HCT116 (cell line): ENCODE data around the gene SLCO1B3. TPM values are rescaled to one million over a fixed set of nuclear protein-coding genes. Genes with fewer than 3 reads are reported as not detected.

ENCODE experiments used
- ATAC-seq: fragments of 200-7000 bp; cut with Tn5 transposase; 2 replicates; pipeline ENCODE4 v1.9.1; 2020; ENCODE audit warnings: mild to moderate bottlenecking, moderate library complexity
- BruUV-seq: library from RNA; stranded (reverse); fragments of 400-500 nt; replicated peaks from 2 replicates; lab custom pipeline; 2021; lab: Mats Ljungman, UMichigan
- CTCF ChIA-PET: fragments of 300-600 bp; sonication (Branson Sonifier 250); formaldehyde crosslinking; loops from one replicate; lab custom pipeline; 2021; ENCODE audit warnings: antibody characterized with exemption; lab: Charles Lee
- POLR2A ChIA-PET: fragments of 300-600, 350-600 bp; sonication (Branson Sonifier 250); formaldehyde crosslinking; loops from one replicate; lab custom pipeline; 2021; ENCODE audit warnings: antibody characterized with exemption; lab: Charles Lee
- RAD21 ChIA-PET, 2 experiments: fragments of 300-600 bp; sonication (Branson Sonifier 250); formaldehyde crosslinking; loops; one replicate each; lab custom pipeline; 2023; ENCODE audit warnings: low total read pairs in 2 of 2; ENCODE audit not compliant: uncharacterized antibody in 2 of 2, unreplicated experiment in 2 of 2, low non-redundant PET in 1 of 2; lab: Charles Lee
- DNase-seq: peaks from one replicate; pipeline ENCODE4 v3.0.0-alpha.2; 2010; ENCODE audit warnings: low read depth, low spot score
- H2AFZ ChIP-seq: fragments of 200-600 bp; shearing (Covaris generic), sonication (generic); 2 replicates; pipeline ENCODE4 v1.6.1; 2017; ENCODE audit warnings: low read depth, mixed run types, mixed read lengths, antibody characterized with exemption, low read length; ENCODE audit not compliant: poor library complexity, severe bottlenecking
- H3K27ac ChIP-seq: 2 replicates; pipeline ENCODE4 v1.5.1; 2012; ENCODE audit warnings: low read depth, low read length
- H3K27me3 ChIP-seq: fragments of 200-600 bp; sonication (generic); 2 replicates; pipeline ENCODE4 v1.6.1; 2016; ENCODE audit warnings: mixed run types, low read length, mixed read lengths; ENCODE audit not compliant: insufficient read depth
- H3K36me3 ChIP-seq, 2 experiments: fragments of 200-500 bp in 1 of 2; fragments of 200-600 bp in 1 of 2; sonication (Bioruptor generic) in 1 of 2; sonication (generic) in 1 of 2; 2 replicates each; pipeline versions ENCODE4 v1.5.1 to v1.6.1; 2014 to 2016; ENCODE audit warnings: low read length in 2 of 2, inconsistent platforms in 1 of 2, mixed read lengths in 1 of 2, mixed run types in 1 of 2; ENCODE audit not compliant: insufficient read depth in 2 of 2, control insufficient read depth in 1 of 2
- H3K4me1 ChIP-seq, 2 experiments: fragments of 200-600 bp in 1 of 2; sonication (generic) in 1 of 2; 2 replicates each; pipeline versions ENCODE4 v1.5.1 to v1.6.1; 2012 to 2017; ENCODE audit warnings: low read length in 2 of 2, inconsistent platforms in 1 of 2, mild to moderate bottlenecking in 1 of 2, mixed read lengths in 1 of 2, mixed run types in 1 of 2, moderate library complexity in 1 of 2; ENCODE audit not compliant: insufficient read depth in 2 of 2, control insufficient read depth in 1 of 2
- H3K4me2 ChIP-seq: fragments of 200-600 bp; sonication (generic); 2 replicates; pipeline ENCODE4 v1.6.1; 2017; ENCODE audit warnings: mixed run types, low read length, mixed read lengths
- H3K4me3 ChIP-seq, 2 experiments: fragments of 200-600 bp in 1 of 2; sonication (generic) in 1 of 2; replicated peaks in 1 of 2; 2 replicates each; pipeline ENCODE4 v1.5.1; 2011 to 2016; ENCODE audit warnings: low read length in 2 of 2, control low read depth in 1 of 2, low read depth in 1 of 2, mild to moderate bottlenecking in 1 of 2, mixed read lengths in 1 of 2, mixed run types in 1 of 2
- H3K79me2 ChIP-seq: fragments of 200-600 bp; sonication (generic); 2 replicates; pipeline ENCODE4 v1.6.1; 2017; ENCODE audit warnings: mild to moderate bottlenecking, mixed run types, low read length, moderate library complexity, mixed read lengths; ENCODE audit not compliant: insufficient read depth
- H3K9ac ChIP-seq: fragments of 200-600 bp; sonication (generic); 2 replicates; pipeline ENCODE4 v1.6.1; 2016; ENCODE audit warnings: low read length, mixed read lengths
- H3K9me2 ChIP-seq: fragments of 200-600 bp; sonication (generic), shearing (Covaris generic); 2 replicates; pipeline ENCODE4 v1.6.1; 2017; ENCODE audit warnings: mixed run types, mild to moderate bottlenecking, moderate library complexity; ENCODE audit not compliant: insufficient read depth
- H3K9me3 ChIP-seq, 2 experiments: fragments of 200-500 bp in 1 of 2; fragments of 200-600 bp in 1 of 2; sonication (Bioruptor generic) in 1 of 2; sonication (generic) in 1 of 2; 2 replicates each; pipeline ENCODE4 v1.6.1; 2014 to 2017; ENCODE audit warnings: low read length in 2 of 2, mixed read lengths in 2 of 2, inconsistent platforms in 1 of 2, low read depth in 1 of 2, mild to moderate bottlenecking in 1 of 2, mixed run types in 1 of 2, moderate library complexity in 1 of 2; ENCODE audit not compliant: control insufficient read depth in 1 of 2, insufficient read depth in 1 of 2
- H4K20me1 ChIP-seq: fragments of 200-600 bp; sonication (generic), shearing (Covaris generic); 2 replicates; pipeline ENCODE4 v1.6.1; 2017; ENCODE audit warnings: mixed run types, mild to moderate bottlenecking, moderate library complexity; ENCODE audit not compliant: insufficient read depth
- ATF3 ChIP-seq: IDR thresholded peaks from 2 replicates; pipeline ENCODE4 v1.6.1; 2012
- CBX3 ChIP-seq: IDR thresholded peaks from 2 replicates; pipeline ENCODE4 v1.6.1; 2012; ENCODE audit warnings: low read depth
- CEBPB ChIP-seq: IDR thresholded peaks from 2 replicates; pipeline ENCODE4 v1.6.1; 2012; ENCODE audit warnings: low read depth
- EGR1 ChIP-seq: IDR thresholded peaks from 2 replicates; pipeline ENCODE4 v1.6.1; 2012; ENCODE audit warnings: low read depth
- ELF1 ChIP-seq: IDR thresholded peaks from 2 replicates; pipeline ENCODE4 v1.6.1; 2012; ENCODE audit warnings: low read depth, borderline replicate concordance
- EZH2 ChIP-seq: fragments of 200-600 bp; sonication (generic); IDR thresholded peaks from 2 replicates; pipeline ENCODE4 v1.6.1; 2017; ENCODE audit warnings: antibody characterized with exemption, mixed run types
- FOSL1 ChIP-seq: IDR thresholded peaks from 2 replicates; pipeline ENCODE4 v1.6.1; 2012; ENCODE audit warnings: low read depth
- JUND ChIP-seq: IDR thresholded peaks from 2 replicates; pipeline ENCODE4 v1.6.1; 2012
- RAD21 ChIP-seq: IDR thresholded peaks from 2 replicates; pipeline ENCODE4 v1.6.1; 2012; ENCODE audit warnings: low read depth, mild to moderate bottlenecking
- SP1 ChIP-seq: IDR thresholded peaks from 2 replicates; pipeline ENCODE4 v1.6.1; 2012; ENCODE audit warnings: low read depth
- SRF ChIP-seq: IDR thresholded peaks from 2 replicates; pipeline ENCODE4 v1.6.1; 2012; ENCODE audit warnings: low read depth
- YY1 ChIP-seq: IDR thresholded peaks from 2 replicates; pipeline ENCODE4 v1.6.1; 2011; ENCODE audit warnings: low read length, low read depth, moderate library complexity, mild to moderate bottlenecking; ENCODE audit not compliant: insufficient replicate concordance; ENCODE audit errors: extremely low read depth
- ZFX ChIP-seq: fragments of 450-650 bp; IDR thresholded peaks from 2 replicates; pipeline ENCODE4 v1.6.1; 2017
- ZNF274 ChIP-seq: fragments of 200-500 bp; sonication (Bioruptor generic); IDR thresholded peaks from 2 replicates; pipeline ENCODE4 v1.6.1; 2014; ENCODE audit warnings: mild to moderate bottlenecking, low read depth, low read length, inconsistent platforms
- intact Hi-C: fragments of 100-400 bp; cut with micrococcal nuclease; formaldehyde crosslinking; loops from 2 replicates; pipeline ENCODE4 v1.10.0; 2022
- total RNA-seq: library from RNA; stranded (reverse); gene quantifications from one replicate; pipeline ENCODE4 v1.2.1, GENCODE V29; 2021; ENCODE audit not compliant: unreplicated experiment
- TF ChIP-seq, protein P1 (sequence below): IDR thresholded peaks from 2 replicates; pipeline ENCODE4 v1.6.1; 2012
- TF ChIP-seq, protein P2 (sequence below): IDR thresholded peaks from 2 replicates; pipeline ENCODE4 v1.6.1; 2012; ENCODE audit warnings: low read depth

The SLCO1B3 gene
- total RNA-seq, 1 experiment from 2014 or later: 5.4 TPM

- TF ChIP-seq JUND: no peak
- no peak for TF ChIP-seq EZH2
- no peak for TF ChIP-seq SRF
- TF ChIP-seq ZNF274: no peak
- TF ChIP-seq, protein P1, sequence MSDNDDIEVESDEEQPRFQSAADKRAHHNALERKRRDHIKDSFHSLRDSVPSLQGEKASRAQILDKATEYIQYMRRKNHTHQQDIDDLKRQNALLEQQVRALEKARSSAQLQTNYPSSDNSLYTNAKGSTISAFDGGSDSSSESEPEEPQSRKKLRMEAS: no peak
- TF ChIP-seq ZFX: no peak
- no peak for TF ChIP-seq CBX3
- TF ChIP-seq YY1: no peak
- TF ChIP-seq, all 23 proteins: peak for 0
- Histone ChIP-seq H2AFZ (no peak overlapping the region), H3K79me2 (no peaks in the 10 kb centered on the region), H3K9me2 (no peaks in the 10 kb centered on the region), H3K4me1 (no peaks in the 10 kb centered on the region), H3K27ac (no peak overlapping the region), H4K20me1 (no peaks in the 10 kb centered on the region), H3K4me3 (no peak overlapping the region), H3K36me3 (no peaks in the 10 kb centered on the region; a peak in 1 of 4 replicates), H3K4me2 (no peak overlapping the region), H3K9me3 (no peaks in the 10 kb centered on the region), H3K9ac (no peak overlapping the region), H3K27me3 (no peaks in the 10 kb centered on the region)
- ATAC-seq (no peak), DNase-seq (no peak)
- ChIA-PET POLR2A (no interaction called here), RAD21 (no interaction called here), CTCF (no interaction called here)
- no TSS peak for BruUV-seq
- intact Hi-C loops: no loop called here
Observed at GRCh38 chr12:20868277-20868676, 57.8 kb downstream of the SLCO1B3 start.

DNA sequence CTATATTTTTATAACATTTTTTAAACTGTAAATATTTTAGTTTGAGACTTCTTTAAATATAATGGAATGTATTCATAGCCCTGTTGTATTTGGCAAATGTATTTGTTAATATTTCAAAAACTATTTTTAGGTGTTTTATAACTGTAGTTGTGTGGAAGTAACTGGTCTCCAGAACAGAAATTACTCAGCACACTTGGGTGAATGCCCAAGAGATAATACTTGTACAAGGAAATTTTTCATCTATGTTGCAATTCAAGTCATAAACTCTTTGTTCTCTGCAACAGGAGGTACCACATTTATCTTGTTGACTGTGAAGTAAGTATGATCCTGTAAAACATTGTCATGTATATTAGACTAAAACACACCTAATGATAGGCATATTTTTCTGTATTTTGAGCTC is 72.8 kb downstream of the SLCO1B3 start:
- no peak overlapping the region for H2AFZ ChIP-seq
- no peaks in the 10 kb centered on the region for H3K36me3 ChIP-seq
- TF ChIP-seq SRF (no peak), ZFX (no peak), SP1 (no peak), JUND (no peak), ELF1 (no peak), FOSL1 (no peak), ZNF274 (no peak), EGR1 (no peak), CEBPB (no peak), RAD21 (no peak), ATF3 (no peak)
- TF ChIP-seq, protein P2, sequence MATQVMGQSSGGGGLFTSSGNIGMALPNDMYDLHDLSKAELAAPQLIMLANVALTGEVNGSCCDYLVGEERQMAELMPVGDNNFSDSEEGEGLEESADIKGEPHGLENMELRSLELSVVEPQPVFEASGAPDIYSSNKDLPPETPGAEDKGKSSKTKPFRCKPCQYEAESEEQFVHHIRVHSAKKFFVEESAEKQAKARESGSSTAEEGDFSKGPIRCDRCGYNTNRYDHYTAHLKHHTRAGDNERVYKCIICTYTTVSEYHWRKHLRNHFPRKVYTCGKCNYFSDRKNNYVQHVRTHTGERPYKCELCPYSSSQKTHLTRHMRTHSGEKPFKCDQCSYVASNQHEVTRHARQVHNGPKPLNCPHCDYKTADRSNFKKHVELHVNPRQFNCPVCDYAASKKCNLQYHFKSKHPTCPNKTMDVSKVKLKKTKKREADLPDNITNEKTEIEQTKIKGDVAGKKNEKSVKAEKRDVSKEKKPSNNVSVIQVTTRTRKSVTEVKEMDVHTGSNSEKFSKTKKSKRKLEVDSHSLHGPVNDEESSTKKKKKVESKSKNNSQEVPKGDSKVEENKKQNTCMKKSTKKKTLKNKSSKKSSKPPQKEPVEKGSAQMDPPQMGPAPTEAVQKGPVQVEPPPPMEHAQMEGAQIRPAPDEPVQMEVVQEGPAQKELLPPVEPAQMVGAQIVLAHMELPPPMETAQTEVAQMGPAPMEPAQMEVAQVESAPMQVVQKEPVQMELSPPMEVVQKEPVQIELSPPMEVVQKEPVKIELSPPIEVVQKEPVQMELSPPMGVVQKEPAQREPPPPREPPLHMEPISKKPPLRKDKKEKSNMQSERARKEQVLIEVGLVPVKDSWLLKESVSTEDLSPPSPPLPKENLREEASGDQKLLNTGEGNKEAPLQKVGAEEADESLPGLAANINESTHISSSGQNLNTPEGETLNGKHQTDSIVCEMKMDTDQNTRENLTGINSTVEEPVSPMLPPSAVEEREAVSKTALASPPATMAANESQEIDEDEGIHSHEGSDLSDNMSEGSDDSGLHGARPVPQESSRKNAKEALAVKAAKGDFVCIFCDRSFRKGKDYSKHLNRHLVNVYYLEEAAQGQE: no peak
- TF ChIP-seq, protein P1: no peak
- TF ChIP-seq, all 23 proteins: peak for 0
- DNase-seq (no peak), ATAC-seq (no peak)
- Histone ChIP-seq H3K27ac (no peak overlapping the region), H3K27me3 (no peaks in the 10 kb centered on the region), H3K9me3 (no peaks in the 10 kb centered on the region; a peak in 1 of 4 replicates), H3K4me1 (no peaks in the 10 kb centered on the region), H3K4me2 (no peak overlapping the region), H3K4me3 (no peak overlapping the region), H3K9ac (no peak overlapping the region), H3K79me2 (no peaks in the 10 kb centered on the region), H3K9me2 (no peaks in the 10 kb centered on the region), H4K20me1 (no peaks in the 10 kb centered on the region)
- intact Hi-C loops: no loop called here
- CTCF ChIA-PET: no interaction called here
- POLR2A ChIA-PET: no interaction called here
- RAD21 ChIA-PET: no interaction called here
- no TSS peak for BruUV-seq
